ENCODE results near the gene FOXL3.
"Not testable (repeated sequence)": the region's sequence is repeated elsewhere in the genome, so short reads cannot be mapped to it uniquely, and the experiment has no call there.

Gene FOXL3

GRCh38 chr7:255721-256361 lies 34.1 kb upstream of the FOXL3 start:
- no peak for DNase-seq

- no peak for DNase-seq
Observed at GRCh38 chr7:256461-256940, 33.5 kb upstream of the FOXL3 start.

DNA sequence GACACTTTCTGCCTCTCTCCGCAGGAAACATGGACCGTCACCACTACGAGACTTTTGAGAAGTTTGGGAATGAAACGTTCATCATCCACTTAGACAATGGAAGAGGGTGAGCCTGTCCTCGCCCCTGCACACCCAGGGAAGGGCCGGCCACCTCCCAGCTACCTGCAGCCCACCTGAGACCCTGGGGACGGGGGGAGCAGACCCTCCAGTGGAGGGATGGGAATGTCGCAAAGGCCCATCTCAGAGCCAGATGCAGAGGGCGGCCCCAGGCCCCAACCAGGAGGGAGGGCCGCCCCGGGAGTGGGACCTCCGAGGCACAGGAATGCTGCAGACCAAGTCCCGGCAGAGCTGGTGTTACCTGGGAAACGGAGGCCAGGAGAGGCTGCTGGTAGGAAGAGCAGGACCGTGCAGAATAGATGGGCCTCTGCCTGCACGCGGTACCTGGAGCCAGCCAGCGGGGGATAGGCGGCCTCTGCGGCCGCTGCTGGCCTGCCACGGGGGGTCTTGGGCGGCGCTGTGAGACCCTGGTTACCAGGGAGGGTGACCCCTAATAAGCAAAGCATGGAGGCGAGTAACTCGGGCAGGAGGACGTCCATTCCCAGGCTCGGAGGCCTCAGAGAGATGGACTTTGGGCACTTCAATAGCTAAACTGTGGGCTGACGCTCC lies 32.9 kb upstream of the FOXL3 start:
- no peak for DNase-seq

- no peak for DNase-seq
Observed at GRCh38 chr7:257647-257992, 32.4 kb upstream of the FOXL3 start.

GRCh38 chr7:258476-259190 lies 31.3 kb upstream of the FOXL3 start:
- DNase-seq, result no peak

- no peak for DNase-seq
Observed at GRCh38 chr7:259191-259505, 30.8 kb upstream of the FOXL3 start.

- DNase-seq, result no peak
Observed at GRCh38 chr7:259751-260405, 30.1 kb upstream of the FOXL3 start.

GRCh38 chr7:260441-261281 lies 29.3 kb upstream of the FOXL3 start:
- DNase-seq, result no peak

DNA sequence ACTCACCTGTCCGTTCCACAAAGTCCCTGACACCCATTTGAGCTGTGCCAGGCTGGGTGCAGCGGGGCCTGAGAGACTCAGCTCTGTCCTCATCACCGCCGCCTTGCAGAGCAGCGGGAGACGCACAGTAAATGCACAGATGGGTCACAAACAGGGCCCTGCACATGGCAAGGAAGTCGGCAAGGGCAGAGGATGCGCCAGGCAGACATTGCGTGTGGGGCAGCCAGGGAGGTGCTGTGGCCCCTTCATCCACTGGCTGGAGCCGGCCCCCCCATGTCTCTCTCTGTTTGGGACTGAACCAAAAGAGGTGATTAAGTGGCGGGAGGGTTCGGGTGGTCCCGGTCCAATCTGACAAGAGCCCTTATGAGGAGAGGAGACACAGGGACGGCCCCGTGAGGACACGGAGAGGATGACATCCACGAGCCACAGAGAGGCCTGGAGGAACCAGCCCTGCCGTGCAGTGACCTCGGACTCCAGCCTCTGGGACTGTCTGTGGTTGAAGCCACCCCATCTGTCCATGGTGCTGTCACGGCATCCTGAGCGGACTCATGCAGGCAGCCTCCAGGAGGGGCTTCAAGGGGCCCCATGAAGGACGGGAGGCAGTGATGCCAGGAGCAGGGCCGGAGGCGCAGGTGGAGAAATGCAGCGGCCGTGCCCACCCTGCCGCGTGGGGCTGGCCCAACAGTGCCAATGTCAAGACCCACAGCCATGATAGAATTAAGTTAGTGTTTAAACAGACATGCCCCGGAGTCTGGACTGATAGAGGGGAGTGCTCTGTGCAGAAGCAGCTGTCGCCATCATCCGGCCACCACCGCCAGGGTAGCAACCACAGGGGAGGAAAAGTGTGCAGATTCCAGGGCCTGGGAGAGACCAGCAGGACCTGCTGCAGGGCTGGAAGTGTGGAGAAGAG lies 28.4 kb upstream of the FOXL3 start:
- no peak for DNase-seq

- DNase-seq, result no peak
Observed at GRCh38 chr7:262251-262572, 27.8 kb upstream of the FOXL3 start.

DNA sequence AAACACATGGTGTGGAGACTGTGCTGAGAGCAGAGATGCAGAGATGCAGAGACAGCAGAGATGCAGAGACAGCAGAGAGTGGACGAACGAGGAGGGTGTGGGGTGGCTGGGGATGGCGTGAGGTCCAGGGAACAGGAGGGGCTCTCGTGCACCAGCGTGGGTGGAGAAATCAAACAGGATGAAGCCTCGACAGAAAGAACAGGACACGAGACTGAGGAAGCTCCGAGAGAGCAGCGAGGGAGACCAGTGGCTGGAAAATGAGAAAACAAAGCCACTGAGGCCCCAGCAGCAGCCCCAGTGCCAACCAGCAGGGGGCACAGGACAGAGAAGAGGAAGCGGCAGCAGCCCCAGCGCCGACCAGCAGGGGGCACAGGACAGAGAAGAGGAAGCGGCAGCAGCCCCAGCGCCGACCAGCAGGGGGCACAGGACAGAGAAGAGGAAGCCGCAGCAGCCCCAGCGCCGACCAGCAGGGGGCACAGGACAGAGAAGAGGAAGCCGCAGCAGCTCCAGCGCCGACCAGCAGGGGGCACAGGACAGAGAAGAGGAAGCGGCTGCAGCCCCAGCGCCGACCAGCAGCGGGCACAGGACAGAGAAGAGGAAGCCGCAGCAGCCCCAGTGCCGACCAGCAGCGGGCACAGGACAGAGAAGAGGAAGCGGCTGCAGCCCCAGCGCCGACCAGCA lies 27.2 kb upstream of the FOXL3 start:
- not testable (repeated sequence) for DNase-seq

DNA sequence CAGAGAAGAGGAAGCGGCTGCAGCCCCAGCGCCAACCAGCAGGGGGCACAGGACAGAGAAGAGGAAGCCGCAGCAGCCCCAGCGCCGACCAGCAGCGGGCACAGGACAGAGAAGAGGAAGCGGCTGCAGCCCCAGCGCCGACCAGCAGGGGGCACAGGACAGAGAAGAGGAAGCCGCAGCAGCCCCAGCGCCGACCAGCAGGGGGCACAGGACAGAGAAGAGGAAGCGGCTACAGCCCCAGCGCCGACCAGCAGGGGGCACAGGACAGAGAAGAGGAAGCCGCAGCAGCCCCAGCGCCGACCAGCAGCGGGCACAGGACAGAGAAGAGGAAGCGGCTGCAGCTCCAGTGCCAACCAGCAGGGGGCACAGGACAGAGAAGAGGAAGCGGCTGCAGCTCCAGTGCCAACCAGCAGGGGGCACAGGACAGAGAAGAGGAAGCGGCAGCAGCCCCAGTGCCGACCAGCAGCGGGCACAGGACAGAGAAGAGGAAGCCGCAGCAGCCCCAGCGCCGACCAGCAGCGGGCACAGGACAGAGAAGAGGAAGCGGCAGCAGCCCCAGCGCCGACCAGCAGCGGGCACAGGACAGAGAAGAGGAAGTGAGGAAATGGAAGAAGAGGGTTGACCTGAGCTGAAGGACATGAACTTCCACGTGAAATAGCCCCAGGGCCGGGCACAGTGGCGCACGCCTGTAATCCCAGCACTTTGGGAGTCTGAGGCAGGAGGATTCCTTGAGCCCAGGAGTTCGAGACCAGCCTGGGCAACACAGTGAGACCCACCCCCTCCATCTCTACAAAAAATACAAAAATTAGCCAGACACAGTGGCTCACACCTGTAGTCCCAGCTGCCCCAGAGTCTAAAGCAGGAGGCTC lies 26.3 kb upstream of the FOXL3 start:
- DNase-seq, result not testable (repeated sequence)

- DNase-seq, result no peak
Observed at GRCh38 chr7:264541-265191, 25.3 kb upstream of the FOXL3 start.

DNA sequence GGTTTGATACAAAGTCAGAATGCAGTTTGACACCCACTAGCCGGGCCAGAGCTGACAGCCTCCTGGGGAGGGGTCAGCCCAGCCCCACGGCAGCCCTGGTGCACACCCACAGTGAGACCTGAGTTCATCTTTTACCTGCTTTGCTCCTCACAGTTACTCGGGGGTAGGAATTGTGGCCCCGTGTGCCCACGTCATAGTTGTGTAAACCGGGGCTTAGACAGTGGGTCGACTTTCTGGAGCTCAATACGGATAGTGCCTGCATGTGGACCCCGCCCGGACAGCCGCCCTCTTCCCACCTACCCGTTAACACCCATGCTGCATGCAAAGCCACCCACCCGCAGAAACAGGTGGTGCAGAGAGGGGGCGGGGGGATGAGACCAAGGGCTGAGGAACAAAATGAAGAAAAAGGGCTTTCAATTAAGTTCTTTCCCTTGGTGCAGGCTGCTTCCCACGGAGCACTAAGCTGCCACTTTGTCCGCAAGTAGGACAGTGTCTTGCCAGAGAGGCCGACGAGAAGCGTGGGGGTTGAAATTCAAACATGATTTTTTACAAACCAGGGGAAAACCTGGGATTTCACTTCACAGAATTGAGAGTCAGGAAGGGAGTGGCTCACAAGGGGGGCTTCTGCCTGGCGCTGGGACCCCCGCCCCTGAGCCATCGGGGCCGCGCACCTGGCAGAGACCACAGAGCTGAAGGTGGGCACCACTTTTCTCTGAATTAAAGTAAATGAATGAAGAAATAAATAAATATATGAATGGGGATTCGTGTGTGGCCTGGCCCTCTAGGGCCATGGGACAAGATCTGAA lies 24.6 kb upstream of the FOXL3 start:
- no peak for DNase-seq

- DNase-seq, result no peak
Observed at GRCh38 chr7:265998-266850, 23.7 kb upstream of the FOXL3 start.

DNA sequence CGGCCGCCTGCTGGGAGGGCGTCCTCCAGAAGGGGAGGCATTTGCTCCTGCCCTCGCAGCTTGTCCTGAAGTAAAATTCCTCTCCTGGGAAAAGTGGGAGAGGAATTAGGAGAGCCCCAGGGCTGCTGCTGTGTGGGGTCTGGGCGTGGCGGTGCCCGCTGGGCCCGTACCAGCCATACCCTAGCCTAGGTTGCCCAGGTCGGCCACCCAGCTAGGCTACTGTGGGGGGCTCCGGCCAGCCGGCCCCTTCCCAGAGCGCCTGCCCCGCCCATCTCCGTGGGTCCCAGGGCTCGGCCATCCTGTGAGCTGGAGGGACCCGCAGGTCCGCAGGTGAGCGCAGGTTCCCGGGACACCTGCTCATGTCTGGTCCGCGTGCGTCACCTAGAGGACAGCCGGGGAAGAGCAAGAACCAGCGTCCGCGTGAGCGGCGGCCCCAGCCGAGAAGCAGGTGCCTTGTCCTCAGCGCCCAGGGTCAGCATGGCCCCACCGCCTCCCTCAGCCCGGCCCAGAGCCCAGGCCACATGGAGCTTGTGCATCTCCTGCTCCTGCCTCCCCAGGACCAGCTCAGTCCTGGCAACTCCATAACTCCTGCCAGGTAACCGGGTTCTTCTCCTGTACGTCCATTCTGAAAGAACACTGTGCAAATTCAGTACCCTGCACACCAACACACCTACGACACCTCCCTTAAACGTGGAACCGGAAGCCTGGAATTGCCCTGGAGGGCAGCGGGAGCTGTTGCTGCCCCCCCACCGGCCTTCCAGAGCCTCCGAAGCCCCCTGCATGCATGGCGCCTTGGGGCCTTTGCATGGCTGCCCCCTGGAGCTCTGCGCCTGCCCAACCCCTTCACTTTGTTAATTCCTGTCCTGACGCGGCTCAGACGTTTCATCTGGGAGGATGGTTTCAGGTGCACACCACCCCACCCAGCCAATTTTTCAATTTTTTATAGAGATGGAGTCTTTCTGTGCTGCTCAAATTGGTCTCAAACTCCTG lies 22.8 kb upstream of the FOXL3 start:
- DNase-seq, result no peak

- no peak for DNase-seq
Observed at GRCh38 chr7:268991-269390, 21.0 kb upstream of the FOXL3 start.
